GM18517 (cell line): ENCODE results near the gene FLVCR1.
"Not testable (repeated sequence)": the region's sequence is repeated elsewhere in the genome, so short reads cannot be mapped to it uniquely, and the experiment has no call there.

ENCODE experiments used
- ATAC-seq: cut with Tn5 transposase; IDR thresholded peaks from one replicate; pipeline ENCODE4 v1.9.1; 2021; ENCODE audit warnings: mild to moderate bottlenecking, moderate library complexity; ENCODE audit not compliant: unreplicated experiment

FLVCR1 gene

GRCh38 chr1:212858461-212859265 lies 588 bp downstream of the FLVCR1 start:
- peak; percentile 18 for ATAC-seq

DNA sequence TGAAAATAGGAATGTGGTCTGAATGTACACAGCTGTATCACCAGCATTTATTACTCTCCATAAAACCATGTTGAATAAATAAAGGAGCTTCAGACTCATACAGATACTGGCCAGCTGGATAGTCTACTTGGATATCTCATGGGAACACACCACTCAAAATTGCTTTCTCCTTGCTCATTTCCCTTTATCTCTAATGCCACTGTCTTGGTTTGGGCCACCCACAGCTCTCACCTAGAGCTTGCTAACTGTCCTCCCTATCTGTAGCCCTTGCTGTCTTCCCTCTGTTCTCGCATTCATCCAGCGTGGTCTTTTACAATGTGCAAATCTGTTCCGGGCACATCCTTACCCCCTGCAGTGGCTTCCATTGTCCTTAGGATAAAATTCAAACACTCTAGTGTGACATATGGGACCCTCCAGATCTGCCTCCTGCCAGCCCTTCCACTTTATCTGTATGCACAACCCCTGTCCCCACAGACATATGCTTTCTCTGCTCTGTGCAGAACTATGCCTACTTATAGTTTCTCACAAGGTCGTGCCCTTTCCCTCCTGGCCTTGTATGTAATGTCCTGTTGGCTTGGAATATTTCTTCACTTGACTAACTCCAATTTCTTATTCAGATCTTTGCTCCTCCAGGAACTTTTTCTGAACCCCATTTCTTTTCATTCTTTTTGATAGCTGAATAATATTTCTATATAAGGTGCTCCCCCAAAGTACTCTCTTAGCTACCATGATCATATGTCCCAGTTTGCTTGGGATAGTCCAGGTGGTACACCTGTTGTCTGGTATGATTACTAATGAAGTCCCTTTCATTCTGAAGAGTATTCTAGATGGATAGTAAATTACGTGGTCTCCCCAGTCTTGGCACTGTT lies 2.9 kb downstream of the FLVCR1 start:
- ATAC-seq, result no peak

- no peak for ATAC-seq
Measured at GRCh38 chr1:212862111-212862690, 4.1 kb downstream of the FLVCR1 start.

DNA sequence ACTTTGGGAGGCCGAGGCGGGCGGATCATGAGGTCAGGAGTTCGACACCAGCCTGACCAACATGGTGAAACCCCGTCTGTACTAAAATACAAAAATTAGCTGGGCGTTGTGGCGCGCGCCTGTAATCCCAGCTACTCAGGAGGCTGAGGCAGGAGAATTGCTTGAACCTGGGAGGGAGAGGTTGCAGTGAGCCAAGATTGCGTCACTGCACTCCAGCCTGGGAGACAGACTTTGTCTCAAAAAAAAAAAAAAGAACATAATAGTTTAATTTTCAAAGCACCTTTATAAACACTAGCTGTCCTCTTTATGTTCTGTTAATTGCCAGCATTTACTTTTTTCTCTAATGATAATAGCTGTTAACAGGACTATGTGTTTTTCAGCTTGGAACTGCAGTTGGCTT lies 5.3 kb downstream of the FLVCR1 start:
- not testable (repeated sequence) for ATAC-seq

DNA sequence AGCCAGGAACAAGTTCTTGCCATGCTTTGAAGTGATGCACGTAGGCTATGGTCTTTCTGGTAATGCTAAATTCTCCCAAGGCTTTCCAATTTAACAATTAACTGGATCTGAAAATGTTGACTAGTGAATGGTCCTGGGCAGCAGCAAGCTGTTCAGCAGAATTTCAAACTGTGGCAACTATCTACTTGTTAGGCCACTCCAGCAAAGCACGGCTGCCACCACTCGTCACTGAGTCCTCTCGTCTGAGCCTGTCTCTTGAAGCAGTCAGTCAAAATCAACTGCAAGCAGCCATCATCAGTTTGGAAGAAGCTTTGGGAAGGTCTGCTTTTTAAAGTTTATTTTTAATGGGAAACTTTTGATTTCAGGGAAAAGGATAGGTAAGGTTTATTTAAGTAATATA lies 6.1 kb downstream of the FLVCR1 start:
- no peak for ATAC-seq

DNA sequence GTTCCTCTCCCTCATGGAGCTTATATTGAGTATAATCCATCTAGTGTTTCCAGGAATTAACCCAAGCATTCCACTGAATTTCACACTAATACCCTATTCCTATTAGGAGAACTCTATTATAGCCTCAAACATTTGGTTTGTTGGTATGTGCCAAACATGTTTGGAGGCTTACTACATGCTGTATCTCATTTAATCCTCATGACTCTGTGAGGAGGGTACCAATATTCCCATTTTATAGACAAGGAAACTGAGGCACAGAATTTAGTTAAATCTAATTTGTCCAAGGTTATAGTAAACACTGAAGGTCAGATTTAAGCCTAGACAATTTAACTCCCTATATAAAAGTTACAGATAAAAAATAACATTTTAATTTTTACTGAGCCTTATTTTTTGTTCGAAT lies 9.1 kb downstream of the FLVCR1 start:
- no peak for ATAC-seq

DNA sequence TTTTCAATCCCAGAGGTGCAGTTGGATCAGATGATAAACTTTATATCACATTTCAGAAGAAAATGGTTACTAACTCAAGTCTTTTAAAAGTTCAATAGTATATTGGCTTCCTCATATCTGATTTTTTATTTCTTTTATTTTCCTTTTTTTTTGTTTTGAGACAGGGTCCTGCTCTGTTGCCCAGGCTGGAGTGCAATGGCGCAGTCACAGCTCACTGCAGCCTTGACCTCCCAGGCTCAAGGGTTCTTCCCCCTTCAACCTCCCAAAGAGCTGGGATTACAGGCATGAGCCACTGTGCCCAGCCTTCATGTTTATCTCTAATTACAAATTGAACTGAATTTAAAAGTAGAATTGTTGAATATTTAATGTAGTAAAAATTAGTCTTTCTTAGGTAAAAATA lies 13.9 kb downstream of the FLVCR1 start:
- ATAC-seq, result no peak

GRCh38 chr1:212873518-212873917 lies 15.4 kb downstream of the FLVCR1 start:
- ATAC-seq, result peak; percentile 83

DNA sequence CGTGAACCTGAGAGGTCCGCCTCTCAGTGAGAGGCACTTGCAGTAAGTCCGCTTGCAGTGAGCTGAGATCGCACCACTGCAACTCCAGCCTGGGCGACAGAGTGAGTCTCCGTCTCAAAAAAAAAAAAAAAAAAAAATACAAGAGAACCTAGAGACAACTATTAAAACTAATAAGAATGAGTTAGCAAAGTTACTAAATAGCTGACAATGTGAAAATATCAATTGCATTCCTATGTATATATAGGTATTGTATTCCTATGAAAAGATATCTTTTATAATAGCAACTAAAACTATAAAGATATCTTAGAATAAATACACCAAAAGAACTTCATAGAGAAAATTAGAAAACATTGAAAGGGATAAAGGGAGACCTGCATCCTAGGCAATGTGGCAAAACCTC lies 20.3 kb downstream of the FLVCR1 start:
- ATAC-seq, result no peak

DNA sequence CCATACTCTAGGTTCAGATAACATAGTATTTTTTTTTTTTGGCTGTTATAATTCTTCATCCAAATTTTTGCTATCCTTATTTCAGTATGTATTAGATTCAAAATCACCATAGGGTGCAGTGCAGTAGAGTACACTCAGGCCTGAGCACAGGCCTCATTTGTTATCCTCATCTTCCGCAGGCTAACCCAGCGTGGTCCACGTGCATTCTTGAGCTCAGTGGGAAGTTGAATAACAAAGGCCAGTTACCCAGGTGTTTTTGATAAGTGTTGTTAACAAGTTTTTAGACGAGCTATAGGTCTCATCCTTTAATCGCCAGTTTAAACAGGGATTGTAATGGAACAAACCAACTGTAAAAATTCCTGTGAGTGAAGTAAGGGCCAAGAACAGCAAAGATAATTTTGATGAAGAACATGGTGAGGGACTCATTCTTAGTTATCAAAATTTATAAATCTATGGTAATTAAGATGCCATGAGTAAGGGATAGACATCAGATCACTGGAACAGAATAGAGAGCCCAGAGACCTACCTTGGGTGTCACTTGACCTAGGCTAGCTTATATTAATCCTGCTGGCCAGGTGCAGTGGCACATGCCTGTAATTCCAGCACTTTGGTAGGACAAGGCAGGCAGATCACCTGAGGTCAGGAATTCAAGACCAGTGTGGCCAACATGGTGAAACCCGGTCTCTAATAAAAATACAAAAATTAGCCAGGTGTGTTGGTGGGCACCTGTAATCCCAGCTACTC lies 22.0 kb downstream of the FLVCR1 start:
- no peak for ATAC-seq

- no peak for ATAC-seq
Measured at GRCh38 chr1:212884592-212884991, 26.5 kb downstream of the FLVCR1 start.

- no peak for ATAC-seq
Measured at GRCh38 chr1:212892108-212892507, 34.0 kb downstream of the FLVCR1 start.

GRCh38 chr1:212899845-212900244 lies 41.8 kb downstream of the FLVCR1 start:
- ATAC-seq, result no peak

DNA sequence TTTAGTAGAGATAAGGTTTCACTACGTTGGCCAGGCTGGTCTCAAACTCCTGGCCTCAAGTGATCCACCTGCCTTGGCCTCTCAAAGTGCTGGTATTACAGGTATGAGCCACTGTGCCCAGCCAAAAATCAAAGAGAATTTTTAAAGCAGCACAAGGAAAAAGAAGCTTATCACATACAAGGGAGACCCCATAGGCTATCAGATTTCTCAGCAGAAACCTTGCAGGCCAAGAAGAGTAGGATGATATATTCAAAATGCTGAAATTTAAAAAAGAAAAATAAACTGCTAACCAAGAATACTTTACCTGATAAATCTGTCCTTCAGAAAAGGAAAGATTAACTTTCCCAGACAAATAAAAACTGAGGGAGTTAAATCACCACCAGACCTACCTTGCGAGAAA lies 43.2 kb downstream of the FLVCR1 start:
- ATAC-seq, result no peak

GRCh38 chr1:212902054-212902453 lies 44.0 kb downstream of the FLVCR1 start:
- ATAC-seq, result no peak

DNA sequence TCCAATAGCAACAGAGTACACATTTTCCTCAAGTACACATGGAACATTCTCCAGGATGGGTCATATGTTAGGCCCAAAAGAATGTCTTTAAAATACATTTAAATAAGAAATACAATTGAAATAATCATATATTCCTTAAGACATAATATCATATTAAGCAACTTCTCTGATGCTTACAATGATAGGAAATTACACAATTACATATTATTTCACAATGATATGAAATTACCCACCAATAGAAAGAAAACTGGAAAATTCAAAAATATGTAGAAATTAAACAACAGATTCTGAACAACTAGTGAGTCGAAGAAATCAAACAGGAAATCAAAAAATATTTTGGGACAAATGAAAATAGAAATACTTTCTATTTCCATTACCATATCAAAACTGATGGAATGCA lies 45.6 kb downstream of the FLVCR1 start:
- no peak for ATAC-seq

GRCh38 chr1:212908071-212908470 lies 50.0 kb downstream of the FLVCR1 start:
- ATAC-seq, result not testable (repeated sequence)

- ATAC-seq, result no peak
Measured at GRCh38 chr1:212908971-212909370, 50.9 kb downstream of the FLVCR1 start.

- ATAC-seq, result no peak
Measured at GRCh38 chr1:212909652-212910063, 51.6 kb downstream of the FLVCR1 start.

DNA sequence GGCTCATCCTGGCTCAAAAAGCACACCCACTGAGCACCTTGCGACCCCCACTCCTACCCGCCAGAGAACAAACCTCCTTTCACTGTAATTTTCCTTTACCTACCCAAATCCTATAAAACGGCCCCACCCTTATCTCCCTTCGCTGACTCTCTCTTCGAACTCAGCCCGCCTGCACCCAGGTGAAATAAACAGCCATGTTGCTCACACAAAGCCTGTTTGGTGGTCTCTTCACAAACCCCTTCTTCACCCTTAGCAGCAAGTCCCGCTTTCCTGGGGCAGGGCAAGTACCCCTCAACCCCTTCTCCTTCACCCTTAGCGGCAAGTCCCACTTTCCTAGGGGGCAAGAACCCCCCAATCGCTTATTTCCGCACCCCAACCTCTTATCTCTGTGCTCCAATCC lies 52.1 kb downstream of the FLVCR1 start:
- not testable (repeated sequence) for ATAC-seq

- ATAC-seq, result not testable (repeated sequence)
Measured at GRCh38 chr1:212913638-212914037, 55.6 kb downstream of the FLVCR1 start.
